IMR-90 (cell line): ENCODE results near the gene MAST1. TPM values are rescaled to one million over a fixed set of nuclear protein-coding genes. Genes with fewer than 3 reads are reported as not detected.
A peak's percentile ranks its signal among the peaks of the same experiment; 100 is the strongest.

Experiments
- ATAC-seq: fragments of 200-7000 bp; cut with Tn5 transposase; 2 replicates; pipeline ENCODE4 v1.9.1; 2020; ENCODE audit warnings: low read depth, mild to moderate bottlenecking, moderate library complexity
- Bru-seq: library from RNA; stranded (reverse); fragments of 400-500 nt; gene quantifications from one replicate; lab custom pipeline; 2021; lab: Mats Ljungman, UMichigan
- BruChase-seq, 2 experiments: library from RNA; stranded (reverse); fragments of 400-500 nt; gene quantifications; one replicate each; lab custom pipeline; 2021; lab: Mats Ljungman, UMichigan
- BruUV-seq: library from RNA; stranded (reverse); fragments of 400-500 nt; replicated peaks from 2 replicates; lab custom pipeline; 2021; lab: Mats Ljungman, UMichigan
- CTCF ChIA-PET: fragments of 300-600 bp; formaldehyde crosslinking; extraction: SDS; loops from one replicate; lab custom pipeline; 2021; ENCODE audit warnings: antibody characterized with exemption; lab: Yijun Ruan, JAX
- POLR2A ChIA-PET: fragments of 300-600 bp; sonication (Branson Sonifier 250); formaldehyde crosslinking; loops from one replicate; lab custom pipeline; 2022; ENCODE audit warnings: antibody characterized with exemption; ENCODE audit not compliant: unreplicated experiment; lab: Charles Lee
- DNase-seq: peaks from one replicate; pipeline ENCODE4 v3.0.0; 2013
- H2AFZ ChIP-seq: replicated peaks from 2 replicates; pipeline ENCODE3; 2013; ENCODE audit warnings: low read length, mild to moderate bottlenecking; ENCODE audit not compliant: poor library complexity
- H2AK5ac ChIP-seq: 2 replicates; pipeline ENCODE4 v1.6.1; 2013; ENCODE audit warnings: low read depth, low read length, inconsistent platforms
- H2AK9ac ChIP-seq: replicated peaks from 2 replicates; pipeline ENCODE3; 2013; ENCODE audit warnings: mild to moderate bottlenecking, low read depth, low read length, moderate library complexity; ENCODE audit not compliant: poor library complexity
- H2BK120ac ChIP-seq: 2 replicates; pipeline ENCODE4 v1.6.1; 2013; ENCODE audit warnings: low read depth, low read length, inconsistent platforms
- H2BK15ac ChIP-seq: 3 replicates; pipeline ENCODE4 v1.6.1; 2013; ENCODE audit warnings: low read depth, low read length, inconsistent platforms
- H2BK20ac ChIP-seq: 2 replicates; pipeline ENCODE4 v1.6.1; 2013; ENCODE audit warnings: low read depth, mild to moderate bottlenecking, inconsistent platforms, low read length, moderate library complexity
- H2BK5ac ChIP-seq: 2 replicates; pipeline ENCODE4 v1.6.1; 2013; ENCODE audit warnings: mild to moderate bottlenecking, low read depth, low read length, inconsistent platforms; ENCODE audit not compliant: poor library complexity, severe bottlenecking
- H3K14ac ChIP-seq: replicated peaks from 2 replicates; pipeline ENCODE4 v1.6.1; 2013; ENCODE audit warnings: low read depth, low read length, inconsistent platforms
- H3K18ac ChIP-seq: 2 replicates; pipeline ENCODE4 v1.6.1; 2013; ENCODE audit warnings: low read depth, low read length, control low read depth
- H3K23ac ChIP-seq: 2 replicates; pipeline ENCODE4 v1.6.1; 2013; ENCODE audit warnings: low read depth, low read length, inconsistent platforms
- H3K27ac ChIP-seq: 2 replicates; pipeline ENCODE4 v1.5.1; 2013; ENCODE audit warnings: mild to moderate bottlenecking, control low read depth, low read length; ENCODE audit not compliant: insufficient read depth
- H3K27me3 ChIP-seq: 2 replicates; pipeline ENCODE4 v1.6.1; 2013; ENCODE audit warnings: low read length; ENCODE audit not compliant: control insufficient read depth, insufficient read depth
- H3K36me3 ChIP-seq: 2 replicates; pipeline ENCODE4 v1.6.1; 2013; ENCODE audit warnings: low read length, mixed read lengths; ENCODE audit not compliant: control insufficient read depth, insufficient read depth
- H3K4ac ChIP-seq: 2 replicates; pipeline ENCODE4 v1.6.1; 2013; ENCODE audit warnings: low read depth, low read length, inconsistent platforms
- H3K4me1 ChIP-seq: 2 replicates; pipeline ENCODE4 v1.6.1; 2013; ENCODE audit warnings: low read length, mixed read lengths; ENCODE audit not compliant: control insufficient read depth, insufficient read depth
- H3K4me2 ChIP-seq: 2 replicates; pipeline ENCODE4 v1.6.1; 2013; ENCODE audit warnings: low read depth, mild to moderate bottlenecking, control low read depth, low read length, moderate library complexity
- H3K4me3 ChIP-seq: 2 replicates; pipeline ENCODE4 v1.5.1; 2013; ENCODE audit warnings: low read depth, mild to moderate bottlenecking, control low read depth, low read length, moderate library complexity; ENCODE audit not compliant: insufficient read depth
- H3K56ac ChIP-seq: 2 replicates; pipeline ENCODE4 v1.6.1; 2013; ENCODE audit warnings: low read length, inconsistent platforms; ENCODE audit not compliant: insufficient read depth; ENCODE audit errors: extremely low read depth
- H3K79me1 ChIP-seq, 2 experiments: 2 replicates each; pipeline ENCODE4 v1.6.1; 2013; ENCODE audit warnings: low read length in 2 of 2, inconsistent platforms in 1 of 2, low read depth in 1 of 2
- H3K9ac ChIP-seq: 2 replicates; pipeline ENCODE4 v1.6.1; 2013; ENCODE audit warnings: low read depth, low read length, control low read depth
- H3K9me1 ChIP-seq: 2 replicates; pipeline ENCODE4 v1.6.1; 2013; ENCODE audit warnings: low read length, inconsistent platforms; ENCODE audit not compliant: insufficient read depth
- H3K9me3 ChIP-seq: 2 replicates; pipeline ENCODE4 v1.6.1; 2013; ENCODE audit warnings: low read length; ENCODE audit not compliant: control insufficient read depth, insufficient read depth
- H4K20me1 ChIP-seq: 2 replicates; pipeline ENCODE4 v1.6.1; 2013; ENCODE audit warnings: low read length, inconsistent platforms; ENCODE audit not compliant: insufficient read depth
- H4K5ac ChIP-seq: 2 replicates; pipeline ENCODE4 v1.6.1; 2013; ENCODE audit warnings: mild to moderate bottlenecking, low read depth, low read length, control low read depth
- H4K8ac ChIP-seq, 2 experiments: 2 replicates each; pipeline ENCODE4 v1.6.1; 2013; ENCODE audit warnings: low read depth in 2 of 2, low read length in 2 of 2, control low read depth in 1 of 2, inconsistent platforms in 1 of 2
- H4K91ac ChIP-seq: 2 replicates; pipeline ENCODE4 v1.6.1; 2013; ENCODE audit warnings: low read depth, low read length, inconsistent platforms; ENCODE audit not compliant: insufficient read depth
- BHLHE40 ChIP-seq: fragments of 150-350 bp; IDR thresholded peaks from 2 replicates; pipeline ENCODE4 v1.6.1; 2016; ENCODE audit warnings: mild to moderate bottlenecking, low read depth, low read length
- MAZ ChIP-seq: IDR thresholded peaks from 2 replicates; pipeline ENCODE4 v1.6.1; 2012; ENCODE audit warnings: low read depth, mild to moderate bottlenecking, low read length, improper control_type of control experiment, moderate library complexity, borderline replicate concordance
- RAD21 ChIP-seq: IDR thresholded peaks from 2 replicates; pipeline ENCODE4 v1.6.1; 2012; ENCODE audit warnings: low read length, improper control_type of control experiment
- SMC3 ChIP-seq: fragments of 150-350 bp; IDR thresholded peaks from 2 replicates; pipeline ENCODE4 v1.6.1; 2016; ENCODE audit warnings: low read depth, mild to moderate bottlenecking, antibody characterized with exemption, low read length, moderate library complexity
- WGBS, 2 experiments: methylation state at CpG; one replicate each; pipeline versions ENCODE4 v1.1.5 to v1.1.7; 2013; ENCODE audit warnings: missing lambda C conversion rate in 2 of 2; ENCODE audit not compliant: insufficient read length in 1 of 2; ENCODE audit errors: extremely low coverage in 2 of 2; 5-methylcytosine and 5-hydroxymethylcytosine counted together
- dilution Hi-C: fragments of 300-500 bp; cut with HindIII; formaldehyde crosslinking; loops from one replicate; pipeline ENCODE4 v1.14.3; 2018; ENCODE audit warnings: low sequenced_read_pairs; ENCODE audit not compliant: unreplicated experiment
- in situ Hi-C: fragments of 300-500 bp; cut with MboI; formaldehyde crosslinking; loops from 3 replicates; pipeline ENCODE4 v1.14.3; 2019; ENCODE audit warnings: low sequenced_read_pairs, inconsistent platforms, mixed read lengths
- intact Hi-C: fragments of 100-400 bp; cut with micrococcal nuclease; formaldehyde crosslinking; loops from 2 replicates; pipeline ENCODE4 v1.10.0; 2022
- long read RNA-seq: library from polyadenylated mRNA; unstranded; transcript quantifications from one replicate; pipeline ENCODE4 v2.0.0, GENCODE V29; 2021; ENCODE audit not compliant: unreplicated experiment
- polyA plus RNA-seq, 3 experiments: library from polyadenylated mRNA; depleted of rRNA; stranded (reverse); fragments of >200 nt; gene quantifications; 2 replicates each; pipeline ENCODE4 v1.2.3, GENCODE V29; 2012; ENCODE audit warnings: low replicate concordance in 1 of 3
- total RNA-seq: library from RNA; depleted of rRNA; stranded (reverse); fragments of >200 nt; gene quantifications from 2 replicates; pipeline ENCODE4 v1.2.3, GENCODE V29; 2012; rRNA removed
- TF ChIP-seq, protein P1 (sequence below): conservative IDR thresholded peaks from 2 replicates; pipeline ENCODE4 v1.5.1; 2012; ENCODE audit warnings: mild to moderate bottlenecking, low read depth, low read length, improper control_type of control experiment

Gene MAST1
- total RNA-seq = 0.28 and 1.1 TPM in 2 replicates
- polyA plus RNA-seq (2012; rRNA removed) = 0.44 and 0.56 TPM in 2 replicates
- polyA plus RNA-seq (2012; cell fraction: cytosol; rRNA removed) = 1.1 and 1.9 TPM in 2 replicates
- polyA plus RNA-seq (2012; cell fraction: nucleus; rRNA removed; ENCODE audit: low replicate concordance) = 1.8 and 2.1 TPM in 2 replicates
- percentile 6 among the genes with signal in this experiment for Bru-seq, nascent RNA
- percentile 12 among the genes with signal in this experiment for BruChase-seq, experiment 1, labeled RNA remaining after a 6-hour chase
- BruChase-seq, experiment 2, labeled RNA remaining after a 2-hour chase = percentile 8 among the genes with signal in this experiment
- long read RNA-seq = 0 reads

DNA sequence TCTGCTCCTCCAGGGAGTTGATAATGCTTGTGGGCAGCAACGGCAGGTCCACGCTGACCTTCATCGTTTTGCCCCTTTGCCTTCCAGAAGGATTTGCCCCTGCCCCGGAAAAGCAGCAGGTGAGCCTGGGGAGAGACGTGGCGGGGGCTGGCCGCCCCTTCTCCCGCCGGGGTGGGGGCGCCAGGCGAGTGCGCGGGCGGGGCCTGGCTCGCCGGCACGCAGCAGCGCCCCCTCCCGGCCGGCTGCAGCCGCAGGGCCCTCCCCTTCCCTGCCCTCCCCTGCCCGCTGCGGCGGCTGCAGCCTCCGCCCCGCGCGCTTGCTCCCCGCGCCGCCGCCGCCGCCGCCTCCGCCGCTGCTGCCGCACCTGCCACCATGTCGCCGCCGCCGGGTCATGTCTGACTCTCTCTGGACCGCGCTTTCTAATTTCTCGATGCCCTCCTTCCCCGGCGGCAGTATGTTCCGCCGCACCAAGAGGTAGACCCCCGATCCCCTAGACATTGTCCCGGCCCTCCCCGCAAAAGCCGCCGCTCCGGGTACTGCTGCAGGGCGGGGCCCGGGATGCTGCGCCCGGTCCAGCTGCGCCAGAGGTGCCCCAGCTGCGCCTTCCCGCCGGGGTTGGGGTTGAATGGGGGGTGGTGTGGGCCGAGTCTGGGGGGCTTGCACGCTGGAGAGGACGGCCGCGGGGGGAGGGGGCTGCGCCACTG lies at the start of gene MAST1:
MAST1 (plus strand) TSS at position 334 of the 704 bp plus-strand sequence; CDS start at position 392, 58 bp downstream.
- dilution Hi-C loops = no loop called here
- Histone ChIP-seq H3K56ac (no peak within 1 kb of the TSS), H3K4me3 (peak within 1 kb of the TSS; percentile 34), H2AK9ac (peak within 1 kb of the TSS; percentile 81), H3K79me1 (no peaks in the 10 kb centered on the region), H2BK5ac (no peak within 1 kb of the TSS), H2BK15ac (no peak within 1 kb of the TSS), H3K27ac (no peak within 1 kb of the TSS), H2BK20ac (no peak within 1 kb of the TSS), H3K4me1 (peaks cover 4% of the 10 kb centered on the region; the same call in 1 of the 2 replicates), H3K14ac (no peak within 1 kb of the TSS), H4K20me1 (peaks cover 11% of the 10 kb centered on the region), H3K9me3 (no peaks in the 10 kb centered on the region; the same call in 1 of the 2 replicates), H4K8ac (no peak within 1 kb of the TSS), H4K5ac (no peak within 1 kb of the TSS), H3K9me1 (peaks cover 8% of the 10 kb centered on the region; the same call in 1 of the 2 replicates), H3K18ac (no peak within 1 kb of the TSS), H2AK5ac (no peak within 1 kb of the TSS), H4K91ac (no peak within 1 kb of the TSS), H2AFZ (peak within 1 kb of the TSS; percentile 81), H3K9ac (no peak within 1 kb of the TSS), H3K4me2 (peak within 1 kb of the TSS; percentile 71), H3K27me3 (peaks cover 71% of the 10 kb centered on the region), H2BK120ac (no peak within 1 kb of the TSS), H3K23ac (peak within 1 kb of the TSS; percentile 5; the same call in 1 of the 2 replicates), H3K36me3 (no peaks in the 10 kb centered on the region), H3K4ac (no peak within 1 kb of the TSS)
- TF ChIP-seq RAD21 (peak; percentile 28; the same call in 1 of the 2 replicates), SMC3 (peak; percentile 20; the same call in 1 of the 2 replicates), MAZ (peak; percentile 80), BHLHE40 (no peak)
- TF ChIP-seq, protein P1, sequence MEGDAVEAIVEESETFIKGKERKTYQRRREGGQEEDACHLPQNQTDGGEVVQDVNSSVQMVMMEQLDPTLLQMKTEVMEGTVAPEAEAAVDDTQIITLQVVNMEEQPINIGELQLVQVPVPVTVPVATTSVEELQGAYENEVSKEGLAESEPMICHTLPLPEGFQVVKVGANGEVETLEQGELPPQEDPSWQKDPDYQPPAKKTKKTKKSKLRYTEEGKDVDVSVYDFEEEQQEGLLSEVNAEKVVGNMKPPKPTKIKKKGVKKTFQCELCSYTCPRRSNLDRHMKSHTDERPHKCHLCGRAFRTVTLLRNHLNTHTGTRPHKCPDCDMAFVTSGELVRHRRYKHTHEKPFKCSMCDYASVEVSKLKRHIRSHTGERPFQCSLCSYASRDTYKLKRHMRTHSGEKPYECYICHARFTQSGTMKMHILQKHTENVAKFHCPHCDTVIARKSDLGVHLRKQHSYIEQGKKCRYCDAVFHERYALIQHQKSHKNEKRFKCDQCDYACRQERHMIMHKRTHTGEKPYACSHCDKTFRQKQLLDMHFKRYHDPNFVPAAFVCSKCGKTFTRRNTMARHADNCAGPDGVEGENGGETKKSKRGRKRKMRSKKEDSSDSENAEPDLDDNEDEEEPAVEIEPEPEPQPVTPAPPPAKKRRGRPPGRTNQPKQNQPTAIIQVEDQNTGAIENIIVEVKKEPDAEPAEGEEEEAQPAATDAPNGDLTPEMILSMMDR = peak; percentile 59
- DNase-seq (no peak), ATAC-seq (peak; percentile 67)
- in situ Hi-C loops = loop anchor here (5.0 kb wide), 1 partner anchor 66 kb away; no protein-coding TSS in a partner anchor
- ChIA-PET POLR2A (no interaction called here), CTCF (interaction anchor here (0.6 kb wide), 1 partner anchor 81 kb away, joined by 4 read pairs; no protein-coding TSS in a partner anchor)
- intact Hi-C loops = no loop called here
- WGBS, 2 experiments = 1% methylated on average over 18 of the region's 69 CpGs; no CpG with 5 or more reads in 1 of the 2 experiments
- BruUV-seq = no TSS peak
